H1 (cell line): ENCODE data around the gene LRP1. TPM values are rescaled to one million over a fixed set of nuclear protein-coding genes. Genes with fewer than 3 reads are reported as not detected.

Experiments used
- BACH1 ChIP-seq: IDR thresholded peaks from 2 replicates; pipeline ENCODE4 v1.6.1; 2012; ENCODE audit warnings: low read length, improper control_type of control experiment
- BCL11A ChIP-seq, 2 experiments: IDR thresholded peaks; one replicate each; pipeline ENCODE4 v1.6.1; 2011; ENCODE audit warnings: low read depth in 2 of 2, low read length in 2 of 2, mild to moderate bottlenecking in 2 of 2
- HDAC6 ChIP-seq: IDR thresholded peaks from one replicate; pipeline ENCODE4 v1.7.1; 2012; ENCODE audit warnings: low read depth, mild to moderate bottlenecking, inconsistent platforms, low read length, moderate library complexity
- JUN ChIP-seq: IDR thresholded peaks from 2 replicates; pipeline ENCODE4 v1.6.1; 2011; ENCODE audit warnings: low read depth, mild to moderate bottlenecking, improper control_type of control experiment, low read length
- KDM1A ChIP-seq: fragments of 200-600, 300-600 bp; sonication (generic); IDR thresholded peaks from 2 replicates; pipeline ENCODE4 v1.7.1; 2016; ENCODE audit warnings: mild to moderate bottlenecking, low read length, borderline replicate concordance
- SP1 ChIP-seq: IDR thresholded peaks from 2 replicates; pipeline ENCODE4 v1.6.1; 2011; ENCODE audit warnings: low read depth, low read length
- TAF1 ChIP-seq: IDR thresholded peaks from 2 replicates; pipeline ENCODE4 v1.6.1; 2011; ENCODE audit warnings: mild to moderate bottlenecking, low read depth, low read length
- TAF7 ChIP-seq: optimal IDR thresholded peaks from 2 replicates; pipeline ENCODE3; 2011; ENCODE audit warnings: low read depth, mild to moderate bottlenecking, inconsistent platforms, low read length, moderate library complexity, borderline replicate concordance
- polyA plus RNA-seq, 7 experiments: library from polyadenylated mRNA; depleted of rRNA in 3 of 7; stranded (reverse) in 5 of 7; unstranded in 2 of 7; fragments of >200 nt in 5 of 7; fragments of 200-250 nt in 2 of 7; gene quantifications; 1 replicate in 5 of 7; 2 replicates in 1 of 7; 4 replicates in 1 of 7; pipeline versions ENCODE4 v1.2.1 to v1.2.3, GENCODE V29; 2011 to 2013; ENCODE audit warnings: missing spikeins in 2 of 7, mixed read lengths in 2 of 7
- total RNA-seq: library from RNA; stranded (reverse); fragmentation: NEBNext Ultra II Directional; extraction: Animal tissue kit (Norgen Biotek cat#: 25700); gene quantifications from 2 replicates; pipeline ENCODE4 v1.2.1, GENCODE V29; 2021

LRP1 gene
- total and polyA plus RNA-seq, 2 of the 8 experiments (the other 6 are each of a cell fraction or from before 2014, with no cell fraction given) = 35.3 to 92.5 TPM

GRCh38 chr12:57087691-57088353, 40.5 kb upstream of the LRP1 start (continued):
- TF ChIP-seq SP1 (no peak), TAF1 (peak; percentile 42; the same call in 1 of the 2 replicates), HDAC6 (no peak), KDM1A (no peak), BACH1 (0 out of 2 replicates have a peak, but pooled peaks have one; percentile 1), TAF7 (no peak), BCL11A (IDR thresholded peaks at IDR 0.05; ENCODE audit: low read depth in 2 of 2, low read length in 2 of 2) (no peak), JUN (no peak)
